Mucosa of rectum (tissue), 2 donors: ENCODE data around the gene NELFCD.

Experiments used
- H3K27ac ChIP-seq, 2 donors: one replicate each; pipeline ENCODE4 v1.7.0; 2013; ENCODE audit warnings: inconsistent platforms in 2 of 2, low read depth in 2 of 2, low read length in 2 of 2
- H3K27me3 ChIP-seq, 2 donors: one replicate each; pipeline ENCODE4 v1.7.0; 2013; ENCODE audit warnings: low read length in 2 of 2; ENCODE audit not compliant: control insufficient read depth in 2 of 2, insufficient read depth in 2 of 2
- H3K36me3 ChIP-seq, 2 donors: one replicate each; pipeline ENCODE4 v1.7.0; 2013; ENCODE audit warnings: low read length in 2 of 2; ENCODE audit not compliant: control insufficient read depth in 2 of 2, insufficient read depth in 2 of 2
- H3K4me1 ChIP-seq, 2 donors: one replicate each; pipeline ENCODE4 v1.7.0; 2013; ENCODE audit warnings: low read length in 2 of 2, mild to moderate bottlenecking in 1 of 2; ENCODE audit not compliant: control insufficient read depth in 2 of 2, insufficient read depth in 2 of 2
- H3K4me3 ChIP-seq, 2 donors: one replicate each; pipeline ENCODE4 v1.7.0; 2013; ENCODE audit warnings: low read length in 2 of 2
- H3K9ac ChIP-seq, 2 donors: one replicate each; pipeline ENCODE4 v1.7.0; 2013; ENCODE audit warnings: low read length in 2 of 2, low read depth in 1 of 2, mild to moderate bottlenecking in 1 of 2
- H3K9me3 ChIP-seq, 2 donors: one replicate each; pipeline ENCODE4 v1.7.0; 2013; ENCODE audit warnings: low read length in 2 of 2; ENCODE audit not compliant: control insufficient read depth in 2 of 2
- donor health status: healthy.
- donor health status: Normal muscosa, but diverticular disease.

Gene NELFCD

GRCh38 chr20:58993332-58994248, 12.5 kb downstream of the NELFCD start:
- H3K4me1 ChIP-seq = no peaks in the 10 kb centered on the region
- no peak overlapping the region for H3K9ac ChIP-seq
- no peaks in the 10 kb centered on the region for H3K9me3 ChIP-seq
- no peak overlapping the region for H3K4me3 ChIP-seq
- peaks cover 77 to 89% of the 10 kb centered on the region in 2 donors for H3K36me3 ChIP-seq
- H3K27ac ChIP-seq = no peak overlapping the region
- H3K27me3 ChIP-seq = no peaks in the 10 kb centered on the region

GRCh38 chr20:58994390-58995159, 13.5 kb downstream of the NELFCD start:
- no peak overlapping the region for H3K4me3 ChIP-seq
- peaks cover 73 to 89% of the 10 kb centered on the region in 2 donors for H3K36me3 ChIP-seq
- H3K9ac ChIP-seq = no peak overlapping the region
- H3K27me3 ChIP-seq = no peaks in the 10 kb centered on the region
- no peak overlapping the region for H3K27ac ChIP-seq
- no peaks in the 10 kb centered on the region for H3K4me1 ChIP-seq
- H3K9me3 ChIP-seq = no peaks in the 10 kb centered on the region

- no peak overlapping the region for H3K9ac ChIP-seq
- H3K4me3 ChIP-seq = no peak overlapping the region
- no peaks in the 10 kb centered on the region for H3K4me1 ChIP-seq
- H3K27me3 ChIP-seq = no peaks in the 10 kb centered on the region
- H3K36me3 ChIP-seq = peaks cover 66 to 85% of the 10 kb centered on the region in 2 donors
- no peaks in the 10 kb centered on the region for H3K9me3 ChIP-seq
- no peak overlapping the region for H3K27ac ChIP-seq
Observed at GRCh38 chr20:58995461-58996225, 14.6 kb downstream of the NELFCD start.

GRCh38 chr20:58996226-58996611, 15.2 kb downstream of the NELFCD start:
- H3K27me3 ChIP-seq = no peaks in the 10 kb centered on the region
- H3K4me1 ChIP-seq = no peaks in the 10 kb centered on the region
- no peaks in the 10 kb centered on the region for H3K9me3 ChIP-seq
- H3K36me3 ChIP-seq = peaks cover 62 to 83% of the 10 kb centered on the region in 2 donors
- no peak overlapping the region for H3K4me3 ChIP-seq
- no peak overlapping the region for H3K27ac ChIP-seq
- H3K9ac ChIP-seq = no peak overlapping the region

- Histone ChIP-seq H3K9me3 (no peaks in the 10 kb centered on the region), H3K4me3 (no peak overlapping the region), H3K27me3 (no peaks in the 10 kb centered on the region), H3K9ac (no peak overlapping the region), H3K4me1 (no peaks in the 10 kb centered on the region), H3K27ac (no peak overlapping the region), H3K36me3 (peaks cover 63 to 83% of the 10 kb centered on the region in 2 donors)
Observed at GRCh38 chr20:58997141-58997770, 16.2 kb downstream of the NELFCD start.

- Histone ChIP-seq H3K27me3 (no peaks in the 10 kb centered on the region), H3K9me3 (no peaks in the 10 kb centered on the region), H3K9ac (no peak overlapping the region), H3K27ac (no peak overlapping the region), H3K4me3 (no peak overlapping the region), H3K36me3 (peaks cover 52 to 78% of the 10 kb centered on the region in 2 donors), H3K4me1 (peaks cover 1 to 5% of the 10 kb centered on the region in 2 donors)
Observed at GRCh38 chr20:58998656-58999055, 17.6 kb downstream of the NELFCD start.

- H3K9me3 ChIP-seq = no peaks in the 10 kb centered on the region
- H3K4me1 ChIP-seq = peaks cover 17 to 20% of the 10 kb centered on the region in 2 donors
- H3K27me3 ChIP-seq = no peaks in the 10 kb centered on the region
- no peak overlapping the region for H3K9ac ChIP-seq
- no peak overlapping the region for H3K4me3 ChIP-seq
- H3K36me3 ChIP-seq = peaks cover 39 to 71% of the 10 kb centered on the region in 2 donors
- H3K27ac ChIP-seq = no peak overlapping the region
Observed at GRCh38 chr20:59000326-59000725, 19.3 kb downstream of the NELFCD start.

GRCh38 chr20:59001068-59001448, 20.0 kb downstream of the NELFCD start:
- H3K4me3 ChIP-seq = no peak overlapping the region
- no peaks in the 10 kb centered on the region for H3K9me3 ChIP-seq
- no peak overlapping the region for H3K9ac ChIP-seq
- H3K27ac ChIP-seq = no peak overlapping the region
- no peaks in the 10 kb centered on the region for H3K27me3 ChIP-seq
- H3K36me3 ChIP-seq = peaks cover 32 to 64% of the 10 kb centered on the region in 2 donors
- peaks cover 24 to 28% of the 10 kb centered on the region in 2 donors for H3K4me1 ChIP-seq

- Histone ChIP-seq H3K9ac (no peak overlapping the region), H3K4me3 (no peak overlapping the region), H3K27me3 (no peaks in the 10 kb centered on the region), H3K36me3 (peaks cover 26 to 58% of the 10 kb centered on the region in 2 donors), H3K4me1 (peaks cover 29 to 31% of the 10 kb centered on the region in 2 donors), H3K9me3 (no peaks in the 10 kb centered on the region), H3K27ac (no peak overlapping the region)
Observed at GRCh38 chr20:59001449-59002171, 20.6 kb downstream of the NELFCD start.
